Esophagus squamous epithelium (tissue), 4 donors: ENCODE data around the gene SMIM21.

Experiments used
- POLR2A ChIP-seq, 4 donors: fragments of 450-650 bp; IDR thresholded peaks; one replicate each; pipeline ENCODE4 v1.6.1; 2017; ENCODE audit warnings: antibody characterized with exemption in 4 of 4, mild to moderate bottlenecking in 4 of 4, moderate library complexity in 3 of 4
- TF ChIP-seq, protein P1 (sequence below), 6 experiments: fragments of 450-650 bp in 4 of 6; fragments of 200-600 bp in 2 of 6; sonication (generic) in 2 of 6; IDR thresholded peaks; one replicate each; pipeline ENCODE4 v1.5.1; 2016 to 2019; ENCODE audit warnings: antibody characterized with exemption in 6 of 6, mild to moderate bottlenecking in 4 of 6, moderate library complexity in 4 of 6

GRCh38 chr18:75374466-75374865 lies 53.0 kb downstream of the SMIM21 start:
- TF ChIP-seq POLR2A (IDR thresholded peaks at IDR 0.05), result no peak
- TF ChIP-seq, protein P1, sequence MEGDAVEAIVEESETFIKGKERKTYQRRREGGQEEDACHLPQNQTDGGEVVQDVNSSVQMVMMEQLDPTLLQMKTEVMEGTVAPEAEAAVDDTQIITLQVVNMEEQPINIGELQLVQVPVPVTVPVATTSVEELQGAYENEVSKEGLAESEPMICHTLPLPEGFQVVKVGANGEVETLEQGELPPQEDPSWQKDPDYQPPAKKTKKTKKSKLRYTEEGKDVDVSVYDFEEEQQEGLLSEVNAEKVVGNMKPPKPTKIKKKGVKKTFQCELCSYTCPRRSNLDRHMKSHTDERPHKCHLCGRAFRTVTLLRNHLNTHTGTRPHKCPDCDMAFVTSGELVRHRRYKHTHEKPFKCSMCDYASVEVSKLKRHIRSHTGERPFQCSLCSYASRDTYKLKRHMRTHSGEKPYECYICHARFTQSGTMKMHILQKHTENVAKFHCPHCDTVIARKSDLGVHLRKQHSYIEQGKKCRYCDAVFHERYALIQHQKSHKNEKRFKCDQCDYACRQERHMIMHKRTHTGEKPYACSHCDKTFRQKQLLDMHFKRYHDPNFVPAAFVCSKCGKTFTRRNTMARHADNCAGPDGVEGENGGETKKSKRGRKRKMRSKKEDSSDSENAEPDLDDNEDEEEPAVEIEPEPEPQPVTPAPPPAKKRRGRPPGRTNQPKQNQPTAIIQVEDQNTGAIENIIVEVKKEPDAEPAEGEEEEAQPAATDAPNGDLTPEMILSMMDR (IDR thresholded peaks at IDR 0.05), result no peak
